HepG2 (cell line): Measurements from ENCODE around the gene SLC25A10. TPM values are rescaled to one million over a fixed set of nuclear protein-coding genes. Genes with fewer than 3 reads are reported as not detected.

Source experiments
- AGO2 ChIP-seq: fragments of 200-400 bp; formaldehyde crosslinking; optimal IDR thresholded peaks from 2 replicates; pipeline ENCODE3; 2017; ENCODE audit warnings: mild to moderate bottlenecking, low read depth, low read length, moderate library complexity
- GTF3A ChIP-seq: sonication (generic); formaldehyde crosslinking; conservative IDR thresholded peaks from 2 replicates; pipeline ENCODE4 v1.4.0; 2020; ENCODE audit warnings: mild to moderate bottlenecking, missing genetic modification reagents
- KLF6 ChIP-seq: IDR thresholded peaks from 2 replicates; pipeline ENCODE4 v1.8.0; 2016; ENCODE audit warnings: missing biosample characterization, missing genetic modification reagents
- MBD4 ChIP-seq: IDR thresholded peaks from 2 replicates; pipeline ENCODE4 v1.6.1; 2012; ENCODE audit warnings: low read length, inconsistent platforms, borderline replicate concordance
- NCOA5 ChIP-seq: sonication (generic); formaldehyde crosslinking; IDR thresholded peaks from 2 replicates; pipeline ENCODE4 v1.4.0; 2020; ENCODE audit warnings: missing genetic modification reagents
- NFKB2 ChIP-seq: sonication (generic); formaldehyde crosslinking; IDR thresholded peaks from 2 replicates; pipeline ENCODE4 v1.4.0; 2020; ENCODE audit warnings: missing genetic modification reagents, borderline replicate concordance
- POLR2G ChIP-seq: fragments of 200-400 bp; formaldehyde crosslinking; IDR thresholded peaks from 2 replicates; pipeline ENCODE4 v1.6.1; 2018; ENCODE audit warnings: mild to moderate bottlenecking, low read depth, low read length, moderate library complexity
- PRMT3 ChIP-seq: sonication (generic); formaldehyde crosslinking; IDR thresholded peaks from 2 replicates; pipeline ENCODE4 v1.8.1; 2022; ENCODE audit warnings: low read depth, mild to moderate bottlenecking, moderate library complexity, missing genetic modification reagents, borderline replicate concordance
- SP2 ChIP-seq: sonication (generic); formaldehyde crosslinking; IDR thresholded peaks from 2 replicates; pipeline ENCODE4 v1.5.1; 2020; ENCODE audit warnings: mild to moderate bottlenecking, missing genetic modification reagents
- SRY ChIP-seq: sonication (generic); formaldehyde crosslinking; IDR thresholded peaks from 2 replicates; pipeline ENCODE4 v1.8.0; 2022; ENCODE audit warnings: mild to moderate bottlenecking, missing genetic modification reagents
- ZFP41 ChIP-seq: sonication (generic); formaldehyde crosslinking; IDR thresholded peaks from 2 replicates; pipeline ENCODE4 v1.4.0; 2020; ENCODE audit warnings: mild to moderate bottlenecking, missing genetic modification reagents, borderline replicate concordance
- ZNF333 ChIP-seq: sonication (generic); formaldehyde crosslinking; IDR thresholded peaks from 2 replicates; pipeline ENCODE4 v1.4.0; 2020; ENCODE audit warnings: mild to moderate bottlenecking, missing genetic modification reagents, borderline replicate concordance
- ZNF33A ChIP-seq: sonication (generic); formaldehyde crosslinking; IDR thresholded peaks from 2 replicates; pipeline ENCODE4 v1.5.1; 2020; ENCODE audit warnings: missing genetic modification reagents, mild to moderate bottlenecking, moderate library complexity, borderline replicate concordance
- ZNF607 ChIP-seq: sonication (generic); formaldehyde crosslinking; IDR thresholded peaks from 2 replicates; pipeline ENCODE4 v1.5.1; 2020; ENCODE audit warnings: missing genetic modification reagents, mild to moderate bottlenecking, borderline replicate concordance
- ZNF747 ChIP-seq: sonication (generic); formaldehyde crosslinking; IDR thresholded peaks from 2 replicates; pipeline ENCODE4 v1.8.1; 2023; ENCODE audit warnings: missing genetic modification reagents, mild to moderate bottlenecking, borderline replicate concordance
- ZNF772 ChIP-seq: sonication (generic); formaldehyde crosslinking; IDR thresholded peaks from 2 replicates; pipeline ENCODE4 v1.5.0; 2020; ENCODE audit warnings: mild to moderate bottlenecking, missing genetic modification reagents
- polyA plus RNA-seq, 8 experiments: library from polyadenylated mRNA; depleted of rRNA in 3 of 8; stranded (reverse) in 7 of 8; unstranded in 1 of 8; fragments of >200 nt; fragmentation: Illumina TruSeq in 4 of 8; extraction: Trizol in 4 of 8; gene quantifications; 2 replicates each; pipeline versions ENCODE4 v1.2.1 to v1.2.3, GENCODE V29; 2011 to 2016; ENCODE audit warnings: low read depth in 4 of 8, missing spikeins in 1 of 8, mixed read lengths in 1 of 8; ENCODE audit not compliant: insufficient read depth in 1 of 8
- total RNA-seq, 5 experiments: library from RNA; depleted of rRNA; stranded (reverse); fragments of >200 nt; fragmentation: Illumina TruSeq; extraction: Trizol; gene quantifications; 2 replicates each; pipeline ENCODE4 v1.2.3, GENCODE V29; 2016; ENCODE audit warnings: low read depth in 1 of 5
- TF ChIP-seq, protein P1 (sequence below): sonication (generic); formaldehyde crosslinking; IDR thresholded peaks from 2 replicates; pipeline ENCODE4 v1.5.1; 2020; ENCODE audit warnings: missing genetic modification reagents, mild to moderate bottlenecking, borderline replicate concordance
- TF ChIP-seq, protein P2 (sequence below): sonication (generic); formaldehyde crosslinking; IDR thresholded peaks from 2 replicates; pipeline ENCODE4 v1.4.0; 2020; ENCODE audit warnings: missing genetic modification reagents, low read depth, mild to moderate bottlenecking, borderline replicate concordance
- TF ChIP-seq, protein P3 (sequence below): IDR thresholded peaks from 2 replicates; pipeline ENCODE4 v1.6.1; 2016; ENCODE audit warnings: low read depth, missing genetic modification reagents, missing compliant biosample characterization
- TF ChIP-seq, protein P4 (sequence below): sonication (generic); formaldehyde crosslinking; IDR thresholded peaks from 2 replicates; pipeline ENCODE4 v1.4.0; 2020; ENCODE audit warnings: mild to moderate bottlenecking, missing genetic modification reagents

SLC25A10 gene
- total and polyA plus RNA-seq, 2 of the 13 experiments (the other 11 are each of a cell fraction or from before 2014, with no cell fraction given) = 46.5 to 140 TPM

DNA sequence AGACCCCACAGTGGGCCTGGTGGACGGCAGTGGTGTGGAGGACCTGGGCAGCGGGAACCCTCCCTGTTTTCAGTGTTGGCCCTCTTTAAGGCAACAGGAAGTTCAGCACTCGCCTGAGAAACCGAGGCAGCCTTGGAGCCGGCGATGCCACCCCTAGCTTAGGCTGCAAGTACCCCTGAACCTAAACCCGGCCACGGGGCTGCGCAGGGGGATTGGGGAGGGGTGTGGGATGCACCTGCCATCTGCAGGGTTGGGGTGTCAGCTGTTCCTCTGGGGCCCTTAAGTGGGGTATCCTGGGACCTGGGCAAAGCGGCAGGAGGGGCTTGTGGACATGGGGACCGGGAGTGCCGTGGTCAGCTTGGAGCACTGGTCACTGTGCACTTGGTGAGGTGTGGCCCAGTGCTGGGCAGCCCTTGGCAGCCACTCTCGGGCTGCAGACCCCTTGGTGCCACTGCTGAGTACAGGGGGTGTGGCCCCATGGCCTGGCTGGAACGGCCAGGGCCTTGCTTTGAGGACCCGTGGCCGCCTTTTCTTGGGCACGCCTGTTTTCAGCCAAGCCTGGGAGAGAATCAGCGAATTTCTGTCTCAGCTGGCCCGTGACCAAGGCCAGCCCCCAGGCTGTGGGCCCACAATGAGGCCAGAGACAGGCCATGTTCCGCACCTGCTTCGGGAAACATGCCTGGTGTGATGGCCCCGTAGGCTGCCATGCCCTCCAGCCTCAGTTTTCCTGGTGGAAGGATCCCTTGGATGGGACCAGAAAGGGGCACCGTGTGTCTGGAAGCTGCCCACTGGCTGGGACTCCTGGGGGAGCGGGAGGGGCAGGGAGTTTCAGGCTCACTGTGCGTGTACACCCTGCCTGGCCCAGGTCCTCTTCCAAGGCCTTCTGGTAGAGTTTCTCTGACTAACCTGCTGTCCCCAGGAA lies 4.1 kb upstream of the SLC25A10 start (continued):
- TF ChIP-seq ZFP41 (CRISPR knock-in tag) (peak; percentile 23; the same call in 1 of the 2 replicates), MBD4 (no peak), POLR2G (peak; percentile 18), ZNF33A (CRISPR knock-in tag) (no peak), AGO2 (peak; percentile 76), GTF3A (no peak), ZNF747 (CRISPR knock-in tag) (no peak), ZNF772 (no peak), ZNF607 (CRISPR knock-in tag) (no peak), KLF6 (CRISPR knock-in tag) (no peak), SRY (no peak), NCOA5 (CRISPR knock-in tag) (no peak), NFKB2 (CRISPR knock-in tag) (no peak), ZNF333 (CRISPR knock-in tag) (no peak), SP2 (CRISPR knock-in tag) (0 out of 2 replicates have a peak, but pooled peaks have one; percentile 15), PRMT3 (CRISPR knock-in tag) (no peak)
- TF ChIP-seq, protein P1, sequence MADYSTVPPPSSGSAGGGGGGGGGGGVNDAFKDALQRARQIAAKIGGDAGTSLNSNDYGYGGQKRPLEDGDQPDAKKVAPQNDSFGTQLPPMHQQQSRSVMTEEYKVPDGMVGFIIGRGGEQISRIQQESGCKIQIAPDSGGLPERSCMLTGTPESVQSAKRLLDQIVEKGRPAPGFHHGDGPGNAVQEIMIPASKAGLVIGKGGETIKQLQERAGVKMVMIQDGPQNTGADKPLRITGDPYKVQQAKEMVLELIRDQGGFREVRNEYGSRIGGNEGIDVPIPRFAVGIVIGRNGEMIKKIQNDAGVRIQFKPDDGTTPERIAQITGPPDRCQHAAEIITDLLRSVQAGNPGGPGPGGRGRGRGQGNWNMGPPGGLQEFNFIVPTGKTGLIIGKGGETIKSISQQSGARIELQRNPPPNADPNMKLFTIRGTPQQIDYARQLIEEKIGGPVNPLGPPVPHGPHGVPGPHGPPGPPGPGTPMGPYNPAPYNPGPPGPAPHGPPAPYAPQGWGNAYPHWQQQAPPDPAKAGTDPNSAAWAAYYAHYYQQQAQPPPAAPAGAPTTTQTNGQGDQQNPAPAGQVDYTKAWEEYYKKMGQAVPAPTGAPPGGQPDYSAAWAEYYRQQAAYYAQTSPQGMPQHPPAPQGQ (CRISPR knock-in tag) = no peak
- TF ChIP-seq, protein P2, sequence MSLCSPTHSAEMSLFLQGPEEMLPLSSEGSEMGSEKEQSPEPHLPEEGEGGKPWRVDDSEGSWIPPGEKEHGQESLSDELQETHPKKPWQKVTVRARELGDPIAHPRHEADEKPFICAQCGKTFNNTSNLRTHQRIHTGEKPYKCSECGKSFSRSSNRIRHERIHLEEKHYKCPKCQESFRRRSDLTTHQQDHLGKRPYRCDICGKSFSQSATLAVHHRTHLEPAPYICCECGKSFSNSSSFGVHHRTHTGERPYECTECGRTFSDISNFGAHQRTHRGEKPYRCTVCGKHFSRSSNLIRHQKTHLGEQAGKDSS = no peak
- TF ChIP-seq, protein P3, sequence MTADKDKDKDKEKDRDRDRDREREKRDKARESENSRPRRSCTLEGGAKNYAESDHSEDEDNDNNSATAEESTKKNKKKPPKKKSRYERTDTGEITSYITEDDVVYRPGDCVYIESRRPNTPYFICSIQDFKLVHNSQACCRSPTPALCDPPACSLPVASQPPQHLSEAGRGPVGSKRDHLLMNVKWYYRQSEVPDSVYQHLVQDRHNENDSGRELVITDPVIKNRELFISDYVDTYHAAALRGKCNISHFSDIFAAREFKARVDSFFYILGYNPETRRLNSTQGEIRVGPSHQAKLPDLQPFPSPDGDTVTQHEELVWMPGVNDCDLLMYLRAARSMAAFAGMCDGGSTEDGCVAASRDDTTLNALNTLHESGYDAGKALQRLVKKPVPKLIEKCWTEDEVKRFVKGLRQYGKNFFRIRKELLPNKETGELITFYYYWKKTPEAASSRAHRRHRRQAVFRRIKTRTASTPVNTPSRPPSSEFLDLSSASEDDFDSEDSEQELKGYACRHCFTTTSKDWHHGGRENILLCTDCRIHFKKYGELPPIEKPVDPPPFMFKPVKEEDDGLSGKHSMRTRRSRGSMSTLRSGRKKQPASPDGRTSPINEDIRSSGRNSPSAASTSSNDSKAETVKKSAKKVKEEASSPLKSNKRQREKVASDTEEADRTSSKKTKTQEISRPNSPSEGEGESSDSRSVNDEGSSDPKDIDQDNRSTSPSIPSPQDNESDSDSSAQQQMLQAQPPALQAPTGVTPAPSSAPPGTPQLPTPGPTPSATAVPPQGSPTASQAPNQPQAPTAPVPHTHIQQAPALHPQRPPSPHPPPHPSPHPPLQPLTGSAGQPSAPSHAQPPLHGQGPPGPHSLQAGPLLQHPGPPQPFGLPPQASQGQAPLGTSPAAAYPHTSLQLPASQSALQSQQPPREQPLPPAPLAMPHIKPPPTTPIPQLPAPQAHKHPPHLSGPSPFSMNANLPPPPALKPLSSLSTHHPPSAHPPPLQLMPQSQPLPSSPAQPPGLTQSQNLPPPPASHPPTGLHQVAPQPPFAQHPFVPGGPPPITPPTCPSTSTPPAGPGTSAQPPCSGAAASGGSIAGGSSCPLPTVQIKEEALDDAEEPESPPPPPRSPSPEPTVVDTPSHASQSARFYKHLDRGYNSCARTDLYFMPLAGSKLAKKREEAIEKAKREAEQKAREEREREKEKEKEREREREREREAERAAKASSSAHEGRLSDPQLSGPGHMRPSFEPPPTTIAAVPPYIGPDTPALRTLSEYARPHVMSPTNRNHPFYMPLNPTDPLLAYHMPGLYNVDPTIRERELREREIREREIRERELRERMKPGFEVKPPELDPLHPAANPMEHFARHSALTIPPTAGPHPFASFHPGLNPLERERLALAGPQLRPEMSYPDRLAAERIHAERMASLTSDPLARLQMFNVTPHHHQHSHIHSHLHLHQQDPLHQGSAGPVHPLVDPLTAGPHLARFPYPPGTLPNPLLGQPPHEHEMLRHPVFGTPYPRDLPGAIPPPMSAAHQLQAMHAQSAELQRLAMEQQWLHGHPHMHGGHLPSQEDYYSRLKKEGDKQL = no peak
- TF ChIP-seq, protein P4, sequence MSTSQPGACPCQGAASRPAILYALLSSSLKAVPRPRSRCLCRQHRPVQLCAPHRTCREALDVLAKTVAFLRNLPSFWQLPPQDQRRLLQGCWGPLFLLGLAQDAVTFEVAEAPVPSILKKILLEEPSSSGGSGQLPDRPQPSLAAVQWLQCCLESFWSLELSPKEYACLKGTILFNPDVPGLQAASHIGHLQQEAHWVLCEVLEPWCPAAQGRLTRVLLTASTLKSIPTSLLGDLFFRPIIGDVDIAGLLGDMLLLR (CRISPR knock-in tag) = 0 out of 2 replicates have a peak, but pooled peaks have one; percentile 21
